Cardiac fibroblast (primary cell): ENCODE results near the gene PRTFDC1.

Source experiments
- DNase-seq, 2 donors: peaks; one replicate each; pipeline versions ENCODE4 v3.0.0 to v3.0.0-alpha.2; 2010; ENCODE audit warnings: low read depth in 2 of 2
- H3K4me3 ChIP-seq, 2 donors: replicated peaks in 1 of 2; 1 replicate in 1 of 2; 2 replicates in 1 of 2; pipeline ENCODE4 v1.5.1; 2011; ENCODE audit warnings: low read depth in 2 of 2, low read length in 2 of 2, mild to moderate bottlenecking in 2 of 2, moderate library complexity in 1 of 2
- CTCF ChIP-seq: IDR thresholded peaks from one replicate; pipeline ENCODE4 v1.5.1; 2011; ENCODE audit warnings: low read depth, mild to moderate bottlenecking, low read length, inconsistent platforms

PRTFDC1 gene

GRCh38 chr10:24968349-24968748 is 15.9 kb upstream of the PRTFDC1 start:
- DNase-seq, result no peak
- H3K4me3 ChIP-seq, result no peak overlapping the region
- TF ChIP-seq CTCF, result no peak

GRCh38 chr10:24966962-24967481 is 14.6 kb upstream of the PRTFDC1 start:
- H3K4me3 ChIP-seq, result no peak overlapping the region
- no peak for DNase-seq
- no peak for TF ChIP-seq CTCF

GRCh38 chr10:24965051-24965450 is 12.6 kb upstream of the PRTFDC1 start:
- no peak for DNase-seq
- TF ChIP-seq CTCF, result no peak
- H3K4me3 ChIP-seq, result no peak overlapping the region

- DNase-seq, result no peak
- no peak for TF ChIP-seq CTCF
- no peak overlapping the region for H3K4me3 ChIP-seq
Observed at GRCh38 chr10:24963521-24964041, 11.2 kb upstream of the PRTFDC1 start.

- no peak overlapping the region for H3K4me3 ChIP-seq
- peak; percentile 18 to 38 for DNase-seq
- no peak for TF ChIP-seq CTCF
Observed at GRCh38 chr10:24962995-24963394, 10.6 kb upstream of the PRTFDC1 start.

- no peak for TF ChIP-seq CTCF
- H3K4me3 ChIP-seq, result no peak overlapping the region
- DNase-seq, result no peak
Observed at GRCh38 chr10:24961582-24961981, 9.2 kb upstream of the PRTFDC1 start.

GRCh38 chr10:24959382-24959730 is 7.0 kb upstream of the PRTFDC1 start:
- no peak for TF ChIP-seq CTCF
- H3K4me3 ChIP-seq, result no peak overlapping the region
- peak in 1 of 2 donors; percentile 18 for DNase-seq
